SHP77 (cell line): ENCODE results near the gene KEAP1.

Source experiments
- DNase-seq, 2 experiments: peaks; one replicate each; lab custom pipeline; 2025; lab: John Stamatoyannopoulos, UW

KEAP1 gene

GRCh38 chr19:10523135-10523636 lies 20.0 kb upstream of the KEAP1 start:
- no peak for DNase-seq

- no peak for DNase-seq
Observed at GRCh38 chr19:10521461-10522171, 18.5 kb upstream of the KEAP1 start.

GRCh38 chr19:10520652-10521318 lies 17.6 kb upstream of the KEAP1 start:
- DNase-seq: no peak

- no peak for DNase-seq
Observed at GRCh38 chr19:10519421-10519820, 16.3 kb upstream of the KEAP1 start.

GRCh38 chr19:10518444-10519361 lies 15.5 kb upstream of the KEAP1 start:
- DNase-seq: no peak

- DNase-seq: peak in 1 of 2 experiments; percentile 16
Observed at GRCh38 chr19:10517760-10518443, 14.7 kb upstream of the KEAP1 start.

GRCh38 chr19:10517361-10517759 lies 14.2 kb upstream of the KEAP1 start, which contains the start of gene S1PR5:
S1PR5 (minus strand) TSS chr19:10517447; CDS start chr19:10515011, 2,436 bp downstream.
- DNase-seq: peak in 1 of 2 experiments; percentile 40

GRCh38 chr19:10516671-10517286 lies 13.6 kb upstream of the KEAP1 start:
- no peak for DNase-seq

GRCh38 chr19:10516064-10516385 lies 12.9 kb upstream of the KEAP1 start:
- DNase-seq: no peak

- DNase-seq: no peak
Observed at GRCh38 chr19:10514211-10515145, 11.3 kb upstream of the KEAP1 start.

- DNase-seq: no peak
Observed at GRCh38 chr19:10513223-10513622, 10.1 kb upstream of the KEAP1 start.

- no peak for DNase-seq
Observed at GRCh38 chr19:10510301-10510802, 7.2 kb upstream of the KEAP1 start.

- DNase-seq: no peak
Observed at GRCh38 chr19:10508707-10509106, 5.6 kb upstream of the KEAP1 start.

- no peak for DNase-seq
Observed at GRCh38 chr19:10508036-10508435, 4.9 kb upstream of the KEAP1 start.

- DNase-seq: peak; percentile 57 to 68
Observed at GRCh38 chr19:10505583-10506229, 2.5 kb upstream of the KEAP1 start.

- peak; percentile 82 to 93 for DNase-seq
Observed at GRCh38 chr19:10502524-10503001, 593 bp downstream of the KEAP1 start.

- DNase-seq: peak in 1 of 2 experiments; percentile 67
Observed at GRCh38 chr19:10501971-10502523, 1.1 kb downstream of the KEAP1 start.

- DNase-seq: no peak
Observed at GRCh38 chr19:10500247-10500592, 2.9 kb downstream of the KEAP1 start.
